HL-60 (cell line): Measurements from ENCODE around the gene PBX1.

Experiments
- DNase-seq, 2 experiments: peaks; one replicate each; pipeline ENCODE4 v3.0.0-alpha.2; 2010 to 2020; ENCODE audit warnings: low read depth in 1 of 2, low spot score in 1 of 2
- H3K27ac ChIP-seq: fragments of 250-450 bp; sonication (Bioruptor Pico); replicated peaks from 2 replicates; pipeline ENCODE4 v1.5.1; 2020; ENCODE audit warnings: mild to moderate bottlenecking, moderate library complexity
- H3K27me3 ChIP-seq: fragments of 250-450 bp; sonication (Bioruptor Pico); 2 replicates; pipeline ENCODE4 v1.5.1; 2021; ENCODE audit warnings: mild to moderate bottlenecking, moderate library complexity; ENCODE audit not compliant: insufficient read depth, poor library complexity, severe bottlenecking
- H3K4me3 ChIP-seq: replicated peaks from 2 replicates; pipeline ENCODE4 v1.5.1; 2011; ENCODE audit warnings: mild to moderate bottlenecking, control low read depth, low read length; ENCODE audit not compliant: insufficient read depth
- GABPA ChIP-seq: IDR thresholded peaks from 2 replicates; pipeline ENCODE4 v1.6.1; 2012; ENCODE audit warnings: low read depth
- POLR2AphosphoS5 ChIP-seq: IDR thresholded peaks from 2 replicates; pipeline ENCODE4 v1.6.1; 2012; ENCODE audit warnings: low read depth
- SPI1 ChIP-seq: IDR thresholded peaks from 2 replicates; pipeline ENCODE4 v1.6.1; 2012; ENCODE audit warnings: low read depth, mild to moderate bottlenecking, borderline replicate concordance
- TF ChIP-seq, protein P1 (sequence below): IDR thresholded peaks from 2 replicates; pipeline ENCODE4 v1.6.1; 2012; ENCODE audit warnings: low read depth; ENCODE audit not compliant: insufficient replicate concordance
- TF ChIP-seq, protein P2 (sequence below): IDR thresholded peaks from one replicate; pipeline ENCODE4 v1.5.1; 2011; ENCODE audit warnings: low read length, control low read depth, inconsistent platforms; ENCODE audit not compliant: insufficient read depth

Gene PBX1

DNA sequence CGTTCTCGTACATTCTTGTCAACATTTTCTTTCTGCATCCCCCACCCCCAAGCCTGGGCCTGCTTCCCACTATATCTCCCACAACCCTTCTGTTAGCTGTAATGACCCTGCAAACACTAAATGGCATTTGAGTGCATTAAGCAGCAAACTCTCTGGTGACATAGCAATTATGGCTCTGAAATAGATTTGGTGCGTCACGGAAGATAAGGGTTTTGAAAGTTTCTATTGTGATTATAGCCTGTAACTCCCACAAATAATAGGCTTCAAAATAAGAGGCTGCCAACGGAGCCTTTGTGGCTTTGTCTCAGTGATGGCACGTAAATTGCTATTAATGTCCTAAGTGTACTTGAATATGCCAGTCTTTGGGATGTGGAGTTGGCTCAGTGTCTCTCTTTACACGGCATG, 277.6 kb downstream of the PBX1 start:
- TF ChIP-seq, protein P1, sequence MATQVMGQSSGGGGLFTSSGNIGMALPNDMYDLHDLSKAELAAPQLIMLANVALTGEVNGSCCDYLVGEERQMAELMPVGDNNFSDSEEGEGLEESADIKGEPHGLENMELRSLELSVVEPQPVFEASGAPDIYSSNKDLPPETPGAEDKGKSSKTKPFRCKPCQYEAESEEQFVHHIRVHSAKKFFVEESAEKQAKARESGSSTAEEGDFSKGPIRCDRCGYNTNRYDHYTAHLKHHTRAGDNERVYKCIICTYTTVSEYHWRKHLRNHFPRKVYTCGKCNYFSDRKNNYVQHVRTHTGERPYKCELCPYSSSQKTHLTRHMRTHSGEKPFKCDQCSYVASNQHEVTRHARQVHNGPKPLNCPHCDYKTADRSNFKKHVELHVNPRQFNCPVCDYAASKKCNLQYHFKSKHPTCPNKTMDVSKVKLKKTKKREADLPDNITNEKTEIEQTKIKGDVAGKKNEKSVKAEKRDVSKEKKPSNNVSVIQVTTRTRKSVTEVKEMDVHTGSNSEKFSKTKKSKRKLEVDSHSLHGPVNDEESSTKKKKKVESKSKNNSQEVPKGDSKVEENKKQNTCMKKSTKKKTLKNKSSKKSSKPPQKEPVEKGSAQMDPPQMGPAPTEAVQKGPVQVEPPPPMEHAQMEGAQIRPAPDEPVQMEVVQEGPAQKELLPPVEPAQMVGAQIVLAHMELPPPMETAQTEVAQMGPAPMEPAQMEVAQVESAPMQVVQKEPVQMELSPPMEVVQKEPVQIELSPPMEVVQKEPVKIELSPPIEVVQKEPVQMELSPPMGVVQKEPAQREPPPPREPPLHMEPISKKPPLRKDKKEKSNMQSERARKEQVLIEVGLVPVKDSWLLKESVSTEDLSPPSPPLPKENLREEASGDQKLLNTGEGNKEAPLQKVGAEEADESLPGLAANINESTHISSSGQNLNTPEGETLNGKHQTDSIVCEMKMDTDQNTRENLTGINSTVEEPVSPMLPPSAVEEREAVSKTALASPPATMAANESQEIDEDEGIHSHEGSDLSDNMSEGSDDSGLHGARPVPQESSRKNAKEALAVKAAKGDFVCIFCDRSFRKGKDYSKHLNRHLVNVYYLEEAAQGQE = no peak
- no peak for TF ChIP-seq POLR2AphosphoS5
- TF ChIP-seq SPI1 = no peak
- TF ChIP-seq, protein P2, sequence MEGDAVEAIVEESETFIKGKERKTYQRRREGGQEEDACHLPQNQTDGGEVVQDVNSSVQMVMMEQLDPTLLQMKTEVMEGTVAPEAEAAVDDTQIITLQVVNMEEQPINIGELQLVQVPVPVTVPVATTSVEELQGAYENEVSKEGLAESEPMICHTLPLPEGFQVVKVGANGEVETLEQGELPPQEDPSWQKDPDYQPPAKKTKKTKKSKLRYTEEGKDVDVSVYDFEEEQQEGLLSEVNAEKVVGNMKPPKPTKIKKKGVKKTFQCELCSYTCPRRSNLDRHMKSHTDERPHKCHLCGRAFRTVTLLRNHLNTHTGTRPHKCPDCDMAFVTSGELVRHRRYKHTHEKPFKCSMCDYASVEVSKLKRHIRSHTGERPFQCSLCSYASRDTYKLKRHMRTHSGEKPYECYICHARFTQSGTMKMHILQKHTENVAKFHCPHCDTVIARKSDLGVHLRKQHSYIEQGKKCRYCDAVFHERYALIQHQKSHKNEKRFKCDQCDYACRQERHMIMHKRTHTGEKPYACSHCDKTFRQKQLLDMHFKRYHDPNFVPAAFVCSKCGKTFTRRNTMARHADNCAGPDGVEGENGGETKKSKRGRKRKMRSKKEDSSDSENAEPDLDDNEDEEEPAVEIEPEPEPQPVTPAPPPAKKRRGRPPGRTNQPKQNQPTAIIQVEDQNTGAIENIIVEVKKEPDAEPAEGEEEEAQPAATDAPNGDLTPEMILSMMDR = no peak
- TF ChIP-seq GABPA = no peak
- Histone ChIP-seq H3K27me3 (no peaks in the 10 kb centered on the region), H3K27ac (no peak overlapping the region), H3K4me3 (no peak overlapping the region)
- DNase-seq = no peak

DNA sequence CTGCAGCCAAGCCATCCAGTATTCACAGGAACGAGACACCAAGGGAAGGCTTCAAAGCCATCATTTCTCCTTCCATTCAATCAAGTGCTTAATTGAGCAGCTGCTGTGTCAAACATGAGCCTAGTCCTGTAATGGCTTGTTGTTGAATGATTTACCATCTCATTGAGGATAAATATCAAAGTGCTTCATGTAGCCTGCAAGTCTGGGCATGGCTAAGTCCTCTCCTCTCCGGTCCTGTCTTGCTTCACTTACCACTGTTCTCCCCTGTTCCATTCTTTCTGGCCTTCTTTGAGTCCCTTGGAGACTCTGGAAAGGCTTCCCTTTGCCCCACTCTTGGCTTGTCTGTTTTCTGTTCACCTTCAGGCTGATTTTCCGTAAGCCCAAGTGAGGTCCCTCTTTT, 279.8 kb downstream of the PBX1 start:
- Histone ChIP-seq H3K27me3 (no peaks in the 10 kb centered on the region), H3K27ac (no peak overlapping the region), H3K4me3 (no peak overlapping the region)
- no peak for DNase-seq
- TF ChIP-seq SPI1 (no peak), GABPA (no peak)

DNA sequence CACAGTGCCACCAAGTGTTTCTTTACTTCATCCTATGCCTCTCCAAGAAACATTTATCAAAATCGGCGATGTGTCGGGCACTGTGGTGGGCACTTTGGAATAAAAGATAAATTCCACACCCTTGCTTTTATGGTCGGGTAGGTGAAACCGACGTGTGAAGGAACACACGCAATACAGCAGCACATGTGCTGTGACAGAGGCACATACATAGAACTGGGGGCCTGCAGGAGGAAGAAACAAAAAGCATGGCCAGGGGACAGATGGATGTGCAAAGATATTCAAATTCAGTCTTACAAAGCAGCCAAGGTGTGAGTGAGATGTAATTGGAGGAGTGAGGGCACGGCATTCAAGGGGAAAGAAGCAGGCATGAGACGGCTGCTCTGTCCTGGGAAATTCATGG, 282.0 kb downstream of the PBX1 start:
- Histone ChIP-seq H3K4me3 (no peak overlapping the region), H3K27ac (no peak overlapping the region), H3K27me3 (no peaks in the 10 kb centered on the region)
- no peak for TF ChIP-seq GABPA
- TF ChIP-seq, protein P1 = no peak
- TF ChIP-seq POLR2AphosphoS5 = no peak
- no peak for TF ChIP-seq SPI1
- TF ChIP-seq, protein P2 = no peak
- DNase-seq = no peak

DNA sequence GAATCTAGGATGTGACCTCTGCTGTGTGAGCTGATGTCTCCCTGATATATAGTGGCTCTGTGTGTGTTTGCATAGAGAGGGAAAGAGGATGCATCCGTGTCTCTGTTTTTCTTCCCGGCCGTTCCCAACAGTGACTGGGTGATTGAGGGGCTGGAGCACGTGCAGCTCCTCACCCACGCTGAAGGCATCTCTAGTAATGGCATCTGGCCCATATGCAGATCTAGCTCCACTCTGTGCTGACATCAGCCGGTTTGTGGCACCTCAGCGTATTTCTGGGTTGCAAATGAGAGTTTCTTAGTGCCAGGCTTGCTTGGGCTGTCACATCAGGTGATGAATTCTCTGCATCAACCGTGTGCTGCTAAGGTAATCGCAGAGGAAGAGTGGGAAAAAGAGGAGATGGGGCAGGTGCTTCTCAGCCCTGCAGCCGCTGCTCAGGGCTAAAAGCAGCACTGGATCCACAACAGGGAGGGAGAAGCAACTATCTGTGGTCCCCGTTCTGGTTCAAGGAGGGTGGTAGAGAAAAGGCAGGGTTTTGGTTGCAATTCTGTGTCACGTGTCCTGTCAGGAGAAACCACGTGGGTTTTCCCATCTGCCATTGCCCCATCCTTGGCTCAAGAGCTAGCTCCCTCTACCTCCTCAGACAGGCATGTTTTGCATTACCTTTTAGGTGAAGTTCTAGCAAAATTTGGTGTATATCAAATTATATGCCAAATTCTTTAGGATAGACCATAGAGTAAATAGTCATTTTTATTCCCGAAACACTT, 282.9 kb downstream of the PBX1 start:
- Histone ChIP-seq H3K27ac (no peak overlapping the region), H3K4me3 (no peak overlapping the region), H3K27me3 (no peaks in the 10 kb centered on the region)
- TF ChIP-seq, protein P2 = no peak
- TF ChIP-seq POLR2AphosphoS5 = no peak
- TF ChIP-seq GABPA = no peak
- no peak for TF ChIP-seq SPI1
- TF ChIP-seq, protein P1 = no peak
- no peak for DNase-seq
